NCI-H2227 treated with DMSO at 0.1 percent for 48 hours (cell line): Measurements from ENCODE around the gene DHRS7B.
"Not testable (repeated sequence)": the region's sequence is repeated elsewhere in the genome, so short reads cannot be mapped to it uniquely, and the experiment has no call there.

Experiments
- DNase-seq: peaks from one replicate; lab custom pipeline; 2025; lab: John Stamatoyannopoulos, UW

DHRS7B gene

DNA sequence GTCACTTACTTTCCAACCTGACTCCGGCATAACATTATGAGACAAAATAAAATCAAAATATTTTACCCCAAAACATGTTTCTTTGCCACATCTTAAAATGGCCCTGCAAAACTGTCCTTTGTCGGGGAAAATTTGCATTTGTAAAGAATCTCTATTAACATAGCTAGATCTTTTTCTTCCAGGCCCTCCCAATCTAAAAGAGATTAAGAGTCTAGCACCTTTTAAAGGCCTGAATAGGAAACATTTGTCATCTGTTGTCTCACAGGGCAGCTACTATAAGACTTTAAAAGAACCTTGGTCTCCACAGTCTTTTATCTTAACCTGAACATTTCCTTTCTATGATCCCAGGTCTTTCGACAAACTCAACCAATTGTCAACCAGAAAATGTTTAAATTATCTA is 18.1 kb upstream of the DHRS7B start:
- DNase-seq: no peak

- no peak for DNase-seq
Measured at GRCh38 chr17:21113049-21113690, 13.6 kb upstream of the DHRS7B start.

- no peak for DNase-seq
Measured at GRCh38 chr17:21113716-21114115, 13.0 kb upstream of the DHRS7B start.

DNA sequence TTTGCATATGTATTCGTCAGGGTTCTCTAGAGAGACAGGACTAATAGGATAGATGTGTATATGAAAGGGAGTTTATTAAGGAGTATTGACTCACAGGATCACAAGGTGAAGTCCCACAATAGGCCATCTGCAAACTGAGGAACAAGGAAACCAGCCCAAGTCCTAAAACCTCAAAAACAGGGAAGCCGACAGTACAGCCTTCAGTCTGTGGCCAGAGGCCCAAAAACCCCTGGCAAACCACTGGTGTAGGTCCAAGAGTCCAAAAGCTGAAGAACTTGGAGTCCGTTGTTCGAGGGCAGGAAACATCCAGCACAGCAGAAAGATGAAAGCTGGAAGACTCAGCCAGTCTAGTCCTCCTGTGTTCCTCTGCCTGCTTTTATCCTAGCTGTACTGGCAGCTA is 12.0 kb upstream of the DHRS7B start:
- DNase-seq: not testable (repeated sequence)

- peak; percentile 38 for DNase-seq
Measured at GRCh38 chr17:21119247-21119918, 7.4 kb upstream of the DHRS7B start.

- DNase-seq: no peak
Measured at GRCh38 chr17:21119919-21120249, 6.9 kb upstream of the DHRS7B start.

- DNase-seq: no peak
Measured at GRCh38 chr17:21124086-21124485, 2.7 kb upstream of the DHRS7B start.

DNA sequence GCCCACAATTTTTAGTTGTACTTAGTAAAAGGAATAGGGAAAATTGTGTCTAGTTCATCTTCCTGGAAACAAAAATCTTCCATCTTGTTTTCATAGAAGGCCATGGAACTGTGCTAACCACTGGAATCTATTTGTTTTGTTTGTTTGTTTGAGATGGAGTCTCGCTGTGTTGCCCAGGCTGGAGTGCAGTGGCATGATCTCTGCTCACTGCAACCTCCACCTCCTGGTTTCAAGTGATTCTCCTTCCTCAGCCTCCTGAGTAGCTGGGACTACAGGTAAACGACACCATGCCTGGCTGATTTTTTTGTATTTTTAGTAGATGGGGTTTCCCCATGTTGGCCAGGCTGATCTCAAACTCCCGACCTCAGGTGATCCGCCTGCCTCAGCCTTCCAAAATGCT is 2.2 kb upstream of the DHRS7B start:
- DNase-seq: not testable (repeated sequence)

GRCh38 chr17:21125862-21126261 is 902 bp upstream of the DHRS7B start:
- DNase-seq: no peak

GRCh38 chr17:21127509-21128077 is 829 bp downstream of the DHRS7B start:
- no peak for DNase-seq

GRCh38 chr17:21129023-21129681 is 2.4 kb downstream of the DHRS7B start:
- DNase-seq: no peak

DNA sequence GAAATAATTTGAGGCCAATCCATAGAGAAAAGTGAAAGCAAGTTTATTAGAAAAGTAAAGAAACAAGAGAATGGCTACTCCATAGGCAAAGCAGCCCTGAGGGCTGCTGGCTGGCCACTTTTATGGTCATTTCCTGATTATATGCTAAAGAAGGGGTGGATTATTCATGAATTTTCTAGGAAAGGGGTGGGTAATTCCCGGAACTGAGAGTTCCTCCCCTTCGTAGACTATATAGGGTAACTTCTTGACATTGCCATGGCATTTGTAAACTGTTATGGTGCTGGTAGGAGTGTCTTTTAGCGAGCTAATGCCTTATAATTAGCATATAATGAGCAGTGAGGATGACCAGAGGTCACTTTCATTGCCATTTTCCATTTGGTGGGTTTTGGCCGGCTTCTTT is 4.4 kb downstream of the DHRS7B start:
- no peak for DNase-seq

DNA sequence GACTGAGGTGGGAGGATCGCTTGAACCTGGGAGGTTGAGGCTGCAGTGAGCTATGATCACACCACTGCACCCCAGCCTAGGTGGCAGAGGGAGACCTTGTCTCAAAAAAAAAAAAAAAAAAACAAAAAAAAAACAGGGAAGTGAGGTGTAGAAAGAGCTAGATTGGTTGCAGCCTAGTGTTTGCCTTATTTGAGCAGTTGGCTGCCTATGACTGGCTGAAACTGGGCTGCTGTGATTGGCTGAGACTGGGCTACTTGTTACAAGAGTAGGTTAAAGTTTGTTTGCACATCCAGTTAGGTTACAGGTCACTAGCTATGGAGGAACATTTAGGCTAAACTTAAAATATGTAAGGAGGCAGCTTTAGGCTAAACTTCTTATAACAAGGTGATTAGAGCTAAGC is 5.7 kb downstream of the DHRS7B start:
- no peak for DNase-seq

GRCh38 chr17:21134559-21134958 is 7.8 kb downstream of the DHRS7B start:
- DNase-seq: no peak

GRCh38 chr17:21140911-21141310 is 14.1 kb downstream of the DHRS7B start:
- DNase-seq: no peak

- no peak for DNase-seq
Measured at GRCh38 chr17:21141331-21141730, 14.6 kb downstream of the DHRS7B start.

- DNase-seq: not testable (repeated sequence)
Measured at GRCh38 chr17:21142065-21142464, 15.3 kb downstream of the DHRS7B start.

GRCh38 chr17:21143695-21144094 is 16.9 kb downstream of the DHRS7B start:
- DNase-seq: no peak

- DNase-seq: not testable (repeated sequence)
Measured at GRCh38 chr17:21144299-21144698, 17.5 kb downstream of the DHRS7B start.

DNA sequence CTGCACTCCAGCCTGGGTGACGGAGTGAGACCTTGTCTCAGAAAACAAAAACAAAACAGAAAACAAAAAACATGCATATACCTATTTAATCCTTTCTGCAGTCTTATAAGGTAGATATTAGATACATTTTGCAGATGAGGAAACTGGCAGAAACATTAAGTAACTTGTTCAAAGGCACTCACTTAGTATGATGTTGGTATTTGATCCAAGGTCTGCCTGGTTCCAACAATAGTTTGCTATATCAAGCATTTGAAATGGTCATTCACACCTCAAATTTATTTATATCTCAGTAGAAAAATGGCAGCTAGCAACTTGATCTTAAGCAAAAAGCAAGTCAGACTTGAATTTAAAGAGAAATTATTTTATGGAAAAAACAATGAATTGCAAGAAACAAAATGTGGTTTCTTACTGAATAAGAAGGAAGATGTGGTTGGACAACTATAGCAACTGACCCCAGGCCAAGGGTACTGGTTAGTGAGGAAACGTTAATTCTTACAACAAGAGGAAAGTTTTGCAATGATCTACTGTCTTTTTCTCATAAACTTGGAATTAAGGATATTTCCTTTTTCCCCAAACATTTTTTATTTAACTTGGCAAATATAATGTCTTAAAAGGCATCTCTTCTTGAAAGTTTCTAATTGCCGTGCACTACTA is 19.7 kb downstream of the DHRS7B start:
- no peak for DNase-seq

GRCh38 chr17:21149621-21150020 is 22.9 kb downstream of the DHRS7B start:
- no peak for DNase-seq

DNA sequence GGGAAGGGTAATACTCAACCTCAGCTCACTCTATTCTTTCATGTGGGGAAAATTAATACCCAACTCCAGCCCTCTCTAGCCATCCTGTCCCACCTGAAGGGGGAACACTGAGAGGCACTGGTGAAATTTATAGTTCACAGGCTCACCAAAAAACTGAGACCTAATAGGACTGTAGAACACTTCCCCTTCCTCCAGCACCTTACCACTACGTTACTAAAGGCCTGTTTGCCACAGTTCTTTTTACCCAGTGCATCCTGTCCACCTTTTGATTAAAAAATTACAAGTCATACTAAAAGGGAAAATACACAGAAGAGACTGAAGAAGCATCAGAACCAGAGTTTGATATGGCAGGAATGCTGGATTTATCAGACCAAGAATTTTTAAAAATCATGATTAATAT is 26.0 kb downstream of the DHRS7B start:
- DNase-seq: no peak
